Measurements from ENCODE around the gene SHANK3.

- TF ChIP-seq POLR2A (IDR thresholded peaks at IDR 0.05; ENCODE audit: low read depth, low read length) (no peak), JUN (IDR thresholded peaks at IDR 0.05; ENCODE audit: borderline replicate concordance, insufficient read depth, insufficient read length, low read depth) (no peak), CTCF (IDR thresholded peaks at IDR 0.05; ENCODE audit: extremely low read depth in 1 of 2, insufficient read depth in 1 of 2, low read depth in 1 of 2, low read length in 2 of 2) (no peak), MAX (IDR thresholded peaks at IDR 0.05; ENCODE audit: insufficient read depth, insufficient read length) (no peak), POLR2AphosphoS5 (IDR thresholded peaks at IDR 0.05; ENCODE audit: insufficient read depth, low read depth, low read length) (no peak)
These were observed 26.6 kb downstream of the SHANK3 start for GRCh38 chr22:50699001-50699755.

All from endothelial cell of umbilical vein (primary cell).